DOHH2 (cell line): ENCODE data around the gene TMEM186.

Experiments used
- EZH2phosphoT487 ChIP-seq: fragments of 200-600 bp; sonication (generic); IDR thresholded peaks from 2 replicates; pipeline ENCODE4 v1.6.1; 2017; ENCODE audit warnings: borderline replicate concordance, mild to moderate bottlenecking, antibody characterized with exemption, low read length, moderate library complexity, mixed read lengths
- TF ChIP-seq, protein P1 (sequence below): fragments of 200-600 bp; sonication (generic); IDR thresholded peaks from one replicate; pipeline ENCODE4 v1.5.1; 2014; ENCODE audit warnings: antibody characterized with exemption, mild to moderate bottlenecking, low read depth, low read length; ENCODE audit not compliant: poor library complexity, severe bottlenecking

DNA sequence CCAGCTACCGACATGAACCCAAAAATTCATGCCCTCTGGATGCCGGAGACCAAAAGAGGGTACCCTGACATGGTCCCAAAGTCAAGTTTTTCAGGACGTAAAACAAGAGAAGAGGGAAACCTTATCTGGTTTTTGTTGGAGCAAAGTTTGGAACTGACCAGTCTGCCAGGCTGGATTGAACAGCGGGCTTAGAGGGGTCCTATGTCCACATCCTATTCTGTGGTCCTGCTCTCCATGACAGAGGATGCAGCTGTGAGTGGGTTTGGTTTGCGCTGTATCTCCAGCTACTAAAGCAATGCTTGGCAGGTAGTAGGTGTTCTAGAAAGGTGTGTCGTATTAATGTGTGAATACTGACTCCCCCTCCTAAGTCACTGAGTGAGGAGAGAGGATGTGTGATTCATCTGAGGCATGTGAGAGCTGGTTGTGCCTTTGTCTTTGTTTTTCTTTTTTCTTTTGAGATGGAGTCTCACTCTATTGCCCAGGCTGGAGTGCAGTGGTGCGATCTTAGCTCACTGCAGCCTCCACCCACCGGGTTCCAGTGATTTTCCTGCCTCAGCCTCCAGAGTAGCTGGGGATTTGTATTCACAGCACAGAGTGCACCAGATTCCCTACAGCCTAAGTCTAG is 31.2 kb upstream of the TMEM186 start:
- TF ChIP-seq, protein P1, sequence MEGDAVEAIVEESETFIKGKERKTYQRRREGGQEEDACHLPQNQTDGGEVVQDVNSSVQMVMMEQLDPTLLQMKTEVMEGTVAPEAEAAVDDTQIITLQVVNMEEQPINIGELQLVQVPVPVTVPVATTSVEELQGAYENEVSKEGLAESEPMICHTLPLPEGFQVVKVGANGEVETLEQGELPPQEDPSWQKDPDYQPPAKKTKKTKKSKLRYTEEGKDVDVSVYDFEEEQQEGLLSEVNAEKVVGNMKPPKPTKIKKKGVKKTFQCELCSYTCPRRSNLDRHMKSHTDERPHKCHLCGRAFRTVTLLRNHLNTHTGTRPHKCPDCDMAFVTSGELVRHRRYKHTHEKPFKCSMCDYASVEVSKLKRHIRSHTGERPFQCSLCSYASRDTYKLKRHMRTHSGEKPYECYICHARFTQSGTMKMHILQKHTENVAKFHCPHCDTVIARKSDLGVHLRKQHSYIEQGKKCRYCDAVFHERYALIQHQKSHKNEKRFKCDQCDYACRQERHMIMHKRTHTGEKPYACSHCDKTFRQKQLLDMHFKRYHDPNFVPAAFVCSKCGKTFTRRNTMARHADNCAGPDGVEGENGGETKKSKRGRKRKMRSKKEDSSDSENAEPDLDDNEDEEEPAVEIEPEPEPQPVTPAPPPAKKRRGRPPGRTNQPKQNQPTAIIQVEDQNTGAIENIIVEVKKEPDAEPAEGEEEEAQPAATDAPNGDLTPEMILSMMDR = no peak
- no peak for TF ChIP-seq EZH2phosphoT487
